GM12801 (cell line): ENCODE measurements around the gene PPM1J.

ENCODE experiments used
- TF ChIP-seq, protein P1 (sequence below): IDR thresholded peaks from one replicate; pipeline ENCODE4 v1.5.1; 2011; ENCODE audit warnings: control low read depth; ENCODE audit not compliant: insufficient read length; ENCODE audit errors: extremely low read depth

The PPM1J gene

GRCh38 chr1:112699425-112700144 lies 15.5 kb downstream of the PPM1J start:
- TF ChIP-seq, protein P1, sequence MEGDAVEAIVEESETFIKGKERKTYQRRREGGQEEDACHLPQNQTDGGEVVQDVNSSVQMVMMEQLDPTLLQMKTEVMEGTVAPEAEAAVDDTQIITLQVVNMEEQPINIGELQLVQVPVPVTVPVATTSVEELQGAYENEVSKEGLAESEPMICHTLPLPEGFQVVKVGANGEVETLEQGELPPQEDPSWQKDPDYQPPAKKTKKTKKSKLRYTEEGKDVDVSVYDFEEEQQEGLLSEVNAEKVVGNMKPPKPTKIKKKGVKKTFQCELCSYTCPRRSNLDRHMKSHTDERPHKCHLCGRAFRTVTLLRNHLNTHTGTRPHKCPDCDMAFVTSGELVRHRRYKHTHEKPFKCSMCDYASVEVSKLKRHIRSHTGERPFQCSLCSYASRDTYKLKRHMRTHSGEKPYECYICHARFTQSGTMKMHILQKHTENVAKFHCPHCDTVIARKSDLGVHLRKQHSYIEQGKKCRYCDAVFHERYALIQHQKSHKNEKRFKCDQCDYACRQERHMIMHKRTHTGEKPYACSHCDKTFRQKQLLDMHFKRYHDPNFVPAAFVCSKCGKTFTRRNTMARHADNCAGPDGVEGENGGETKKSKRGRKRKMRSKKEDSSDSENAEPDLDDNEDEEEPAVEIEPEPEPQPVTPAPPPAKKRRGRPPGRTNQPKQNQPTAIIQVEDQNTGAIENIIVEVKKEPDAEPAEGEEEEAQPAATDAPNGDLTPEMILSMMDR = no peak

DNA sequence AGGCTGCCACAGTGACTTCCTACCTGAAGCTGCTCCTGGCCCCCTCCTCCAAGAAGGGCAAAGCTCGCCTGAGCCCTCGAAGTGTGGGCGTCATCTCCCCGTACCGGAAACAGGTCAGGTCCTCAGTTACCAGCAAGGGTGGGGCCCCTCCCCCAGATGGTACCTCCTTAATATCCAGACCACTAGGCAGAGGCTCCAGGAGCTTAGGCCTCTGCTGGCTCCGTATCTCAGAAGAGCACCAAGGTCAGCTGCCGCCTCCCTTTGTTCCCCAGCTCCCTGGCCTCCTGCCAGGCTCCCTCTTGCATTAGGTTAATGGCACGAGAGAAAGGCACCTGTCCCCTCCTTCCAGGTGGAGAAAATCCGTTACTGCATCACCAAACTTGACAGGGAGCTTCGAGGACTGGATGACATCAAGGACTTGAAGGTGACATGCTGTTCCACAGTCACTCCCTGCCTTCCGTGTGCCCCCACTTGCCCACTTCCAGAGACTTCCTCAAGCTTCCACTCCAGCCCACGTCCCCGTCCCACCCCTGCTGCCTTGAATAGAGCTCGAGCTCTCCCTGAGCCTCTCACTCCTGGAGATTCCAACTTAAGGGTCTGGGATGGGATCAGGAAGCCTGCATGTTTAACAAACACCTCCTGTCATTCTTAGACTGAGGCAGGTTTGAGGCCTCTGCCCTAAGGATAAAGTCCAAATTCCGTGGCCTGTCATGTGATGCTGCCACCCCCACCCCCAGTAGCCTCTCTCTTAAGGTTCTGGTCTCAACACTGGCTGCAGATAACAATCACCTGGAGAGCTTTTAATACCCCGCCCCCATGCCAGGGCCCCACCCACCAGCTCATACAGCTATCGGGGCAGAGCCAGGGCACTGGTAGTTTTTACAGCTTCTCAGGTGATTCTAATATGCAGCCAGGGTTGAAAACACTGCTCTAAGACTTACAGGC lies 16.5 kb downstream of the PPM1J start:
- TF ChIP-seq, protein P1 = no peak

DNA sequence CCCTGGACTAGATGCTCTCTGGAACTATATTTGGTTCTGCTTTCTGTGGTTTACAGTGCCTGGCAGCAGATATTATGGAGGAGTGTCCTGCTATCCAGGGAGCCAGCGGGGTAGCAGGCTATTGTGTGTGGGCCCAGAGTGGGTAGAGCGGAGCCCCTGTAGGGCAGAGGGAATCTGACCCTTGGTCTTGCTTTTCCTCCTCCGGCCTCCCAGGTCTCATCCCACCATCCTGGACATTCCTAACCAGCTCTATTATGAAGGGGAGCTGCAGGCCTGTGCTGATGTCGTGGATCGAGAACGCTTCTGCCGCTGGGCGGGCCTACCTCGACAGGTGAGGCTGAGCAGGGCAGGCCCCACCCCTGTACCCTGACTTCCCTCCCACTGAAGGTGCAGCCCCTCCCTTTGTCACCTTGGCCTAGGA lies 17.3 kb downstream of the PPM1J start:
- TF ChIP-seq, protein P1 = no peak

DNA sequence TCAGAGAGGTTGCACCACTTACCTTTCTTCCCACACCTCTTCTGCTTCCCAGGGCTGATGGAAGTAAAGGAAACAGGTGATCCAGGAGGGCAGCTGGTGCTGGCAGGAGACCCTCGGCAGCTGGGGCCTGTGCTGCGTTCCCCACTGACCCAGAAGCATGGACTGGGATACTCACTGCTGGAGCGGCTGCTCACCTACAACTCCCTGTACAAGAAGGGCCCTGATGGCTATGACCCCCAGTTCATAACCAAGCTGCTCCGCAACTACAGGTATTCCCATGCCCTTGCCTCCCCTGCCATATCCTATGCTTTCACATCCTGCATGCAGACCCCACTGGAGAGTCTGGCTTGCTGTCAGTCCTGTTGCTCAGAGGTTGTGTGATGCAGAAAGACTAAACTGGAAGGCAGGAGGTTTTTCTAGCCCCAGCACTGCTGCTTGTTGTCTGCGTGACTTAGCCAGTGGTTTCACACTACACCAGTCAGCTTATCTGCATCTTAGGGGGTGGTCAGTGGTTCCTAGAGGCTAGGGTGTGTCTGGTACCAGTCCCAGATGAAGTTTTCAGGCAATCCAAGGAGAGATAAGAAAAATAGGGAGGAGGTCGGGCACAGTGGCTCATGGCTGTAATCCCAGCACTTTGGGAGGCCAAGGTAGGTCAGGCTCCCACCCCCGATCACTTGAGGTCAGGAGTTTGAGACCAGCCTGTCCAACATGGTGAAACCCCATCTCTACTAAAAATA lies 18.4 kb downstream of the PPM1J start:
- TF ChIP-seq, protein P1 = no peak

DNA sequence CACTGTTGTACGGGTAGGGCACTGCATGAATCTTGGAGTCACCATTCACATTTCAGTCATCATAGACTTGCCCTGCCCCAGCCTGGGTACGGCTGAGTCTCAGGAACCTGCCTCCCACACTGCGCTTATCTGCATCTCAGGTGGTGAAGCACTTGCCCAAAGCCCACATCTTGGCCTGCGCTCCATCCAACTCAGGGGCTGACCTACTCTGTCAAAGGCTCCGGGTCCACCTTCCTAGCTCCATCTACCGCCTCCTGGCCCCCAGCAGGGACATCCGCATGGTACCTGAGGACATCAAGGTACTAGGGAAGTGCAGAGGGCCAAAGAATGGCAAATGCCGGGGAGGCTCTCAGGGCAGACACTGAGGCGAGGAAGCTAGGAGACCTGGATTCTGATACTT lies 19.9 kb downstream of the PPM1J start:
- TF ChIP-seq, protein P1 = no peak

DNA sequence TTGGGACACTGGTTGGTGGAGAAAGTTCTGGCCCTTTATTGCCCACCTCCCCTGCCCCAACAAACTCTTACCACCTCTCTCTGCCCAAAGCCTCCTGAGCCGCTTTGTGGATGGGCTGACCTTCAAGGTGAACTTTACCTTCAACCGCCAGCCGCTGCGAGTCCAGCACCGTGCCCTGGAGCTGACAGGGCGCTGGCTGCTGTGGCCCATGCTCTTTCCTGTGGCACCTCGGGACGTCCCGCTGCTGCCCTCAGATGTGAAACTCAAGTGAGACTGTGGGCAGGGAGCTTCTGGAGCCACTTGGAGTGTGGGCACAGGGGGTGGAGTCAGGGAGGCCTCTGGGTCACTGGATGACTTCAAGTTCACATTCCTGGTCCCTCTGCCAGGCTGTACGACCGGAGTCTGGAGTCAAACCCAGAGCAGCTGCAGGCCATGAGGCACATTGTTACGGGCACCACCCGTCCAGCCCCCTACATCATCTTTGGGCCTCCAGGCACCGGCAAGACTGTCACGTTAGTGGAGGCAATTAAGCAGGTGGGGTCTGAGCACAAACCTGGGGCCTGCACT lies 20.7 kb downstream of the PPM1J start:
- TF ChIP-seq, protein P1 = no peak
